ENCODE results near the gene OR6B3. TPM values are rescaled to one million over a fixed set of nuclear protein-coding genes. Genes with fewer than 3 reads are reported as not detected.

The OR6B3 gene
- total RNA-seq, 2 donors from 2014 or later = not detected

- no peak for DNase-seq (ENCODE audit: low spot score)
- Histone ChIP-seq H3K4me3 (no peak overlapping the region), H3K27ac (no peak overlapping the region), H3K27me3 (replicated peaks; ENCODE audit: insufficient read depth) (no peaks in the 10 kb centered on the region), H3K36me3 (peaks cover 70% of the 10 kb centered on the region), H3K4me1 (ENCODE audit: control insufficient read depth in 1 of 2, low read depth in 2 of 2) (no peaks in the 10 kb centered on the region), H3K9me3 (no peaks in the 10 kb centered on the region)
- no peak for ATAC-seq (ENCODE audit: insufficient number of reproducible peaks, low FRiP score, low read depth)
- no peak for TF ChIP-seq CTCF (IDR thresholded peaks at IDR 0.05)
Observed at GRCh38 chr2:240002983-240003382, 50.3 kb downstream of the OR6B3 start.

- DNase-seq (ENCODE audit: low spot score) (no peak), ATAC-seq (ENCODE audit: insufficient number of reproducible peaks, low FRiP score, low read depth) (no peak)
- Histone ChIP-seq H3K36me3 (peaks cover 61% of the 10 kb centered on the region), H3K27me3 (replicated peaks; ENCODE audit: insufficient read depth) (no peaks in the 10 kb centered on the region), H3K27ac (no peak overlapping the region), H3K9me3 (no peaks in the 10 kb centered on the region), H3K4me1 (ENCODE audit: control insufficient read depth in 1 of 2, low read depth in 2 of 2) (no peaks in the 10 kb centered on the region), H3K4me3 (no peak overlapping the region)
- no peak for TF ChIP-seq CTCF (IDR thresholded peaks at IDR 0.05)
Observed at GRCh38 chr2:240000671-240001070, 52.6 kb downstream of the OR6B3 start.

GRCh38 chr2:239997686-239998409 lies 55.5 kb downstream of the OR6B3 start:
- no peak overlapping the region for H3K27ac ChIP-seq
- TF ChIP-seq CTCF (IDR thresholded peaks at IDR 0.05) = no peak
- ATAC-seq (ENCODE audit: insufficient number of reproducible peaks, low FRiP score, low read depth) (no peak), DNase-seq (ENCODE audit: low spot score) (no peak)
- H3K4me3 ChIP-seq = no peak overlapping the region
- no peaks in the 10 kb centered on the region for H3K4me1 ChIP-seq (ENCODE audit: control insufficient read depth in 1 of 2, low read depth in 2 of 2)
- no peaks in the 10 kb centered on the region for H3K9me3 ChIP-seq
- H3K27me3 ChIP-seq (replicated peaks; ENCODE audit: insufficient read depth) = no peaks in the 10 kb centered on the region
- peaks cover 35% of the 10 kb centered on the region for H3K36me3 ChIP-seq

Other genes starting within 250 kb of the OR6B3 start
- 10 to 100 TPM; 61.0 to 78.4 TPM for gene NDUFA10, start 28.2 kb downstream of the OR6B3 start, total RNA-seq
- not detected for gene OR6B2, start 23.1 kb downstream of the OR6B3 start, total RNA-seq
- gene COPS9, start 82.8 kb upstream of the OR6B3 start, total RNA-seq = 100 to 1,000 TPM; 101 to 115 TPM
- not detected for gene OTOS, start 87.1 kb upstream of the OR6B3 start, total RNA-seq